H1 (cell line): Measurements from ENCODE around the gene CPXM2. TPM values are rescaled to one million over a fixed set of nuclear protein-coding genes. Genes with fewer than 3 reads are reported as not detected.

Experiments
- CTCF ChIA-PET: fragments of 300-600 bp; sonication (Branson Sonifier 250); formaldehyde crosslinking; loops from one replicate; lab custom pipeline; 2021; ENCODE audit not compliant: partially characterized antibody; lab: Charles Lee
- POLR2A ChIA-PET: fragments of 300-600 bp; sonication (Branson Sonifier 250); formaldehyde crosslinking; loops from one replicate; lab custom pipeline; 2021; ENCODE audit warnings: inconsistent platforms; ENCODE audit not compliant: partially characterized antibody; lab: Charles Lee
- DNase-seq, 2 experiments: peaks; one replicate each; pipeline versions ENCODE4 v3.0.0 to v3.0.0-alpha.2; 2010 to 2022; ENCODE audit warnings: low spot score in 2 of 2, low read depth in 1 of 2, mixed read lengths in 1 of 2
- FAIRE-seq: peaks from 2 replicates; lab custom pipeline; 2011; peaks lifted over from hg19 to GRCh38; lab: Jason Lieb, UNC
- H2AFZ ChIP-seq: 2 replicates; pipeline ENCODE4 v1.8.1; 2012; ENCODE audit warnings: low read length, inconsistent platforms
- H2AK5ac ChIP-seq: 2 replicates; pipeline ENCODE4 v1.6.1; 2013; ENCODE audit warnings: low read depth, low read length
- H2BK120ac ChIP-seq: replicated peaks from 2 replicates; pipeline ENCODE3; 2013; ENCODE audit warnings: low read depth, low read length, inconsistent platforms
- H2BK12ac ChIP-seq: 2 replicates; pipeline ENCODE4 v1.6.1; 2013; ENCODE audit warnings: low read depth, low read length
- H2BK15ac ChIP-seq: 2 replicates; pipeline ENCODE4 v1.6.1; 2013; ENCODE audit warnings: low read length
- H2BK20ac ChIP-seq: 2 replicates; pipeline ENCODE4 v1.6.1; 2013; ENCODE audit warnings: low read length
- H2BK5ac ChIP-seq: 2 replicates; pipeline ENCODE4 v1.6.1; 2013; ENCODE audit warnings: low read depth, low read length
- H3K14ac ChIP-seq: 2 replicates; pipeline ENCODE4 v1.6.1; 2013; ENCODE audit warnings: inconsistent platforms; ENCODE audit not compliant: insufficient read length
- H3K18ac ChIP-seq: 2 replicates; pipeline ENCODE4 v1.6.1; 2013; ENCODE audit warnings: low read length; ENCODE audit errors: extremely low read depth
- H3K23ac ChIP-seq: 2 replicates; pipeline ENCODE4 v1.6.1; 2013; ENCODE audit warnings: inconsistent platforms; ENCODE audit not compliant: insufficient read length
- H3K23me2 ChIP-seq: 2 replicates; pipeline ENCODE4 v1.6.1; 2013; ENCODE audit warnings: low read depth, low read length
- H3K27ac ChIP-seq: 2 replicates; pipeline ENCODE4 v1.6.1; 2011; ENCODE audit warnings: low read depth, low read length, inconsistent platforms
- H3K27me3 ChIP-seq, 4 experiments: replicated peaks in 1 of 4; 1 replicate in 1 of 4; 2 replicates in 3 of 4; pipeline versions ENCODE4 v1.6.1 to v1.8.1; 2011 to 2013; ENCODE audit warnings: low read length in 3 of 4, mild to moderate bottlenecking in 3 of 4, inconsistent platforms in 2 of 4, mixed read lengths in 2 of 4, moderate library complexity in 1 of 4; ENCODE audit not compliant: control insufficient read depth in 3 of 4, insufficient read depth in 3 of 4; ENCODE audit errors: extremely low read depth in 1 of 4
- H3K36me3 ChIP-seq, 4 experiments: 2 replicates each; pipeline versions ENCODE4 v1.6.1 to v1.8.1; 2011 to 2013; ENCODE audit warnings: mild to moderate bottlenecking in 4 of 4, low read length in 3 of 4, moderate library complexity in 2 of 4, control low read depth in 1 of 4, inconsistent platforms in 1 of 4; ENCODE audit not compliant: insufficient read depth in 4 of 4, control insufficient read depth in 2 of 4
- H3K4ac ChIP-seq: replicated peaks from 2 replicates; pipeline ENCODE3; 2013; ENCODE audit warnings: low read length, low read depth, mixed read lengths, inconsistent platforms; ENCODE audit not compliant: insufficient read length
- H3K4me1 ChIP-seq, 4 experiments: replicated peaks in 1 of 4; 1 replicate in 1 of 4; 2 replicates in 3 of 4; pipeline versions ENCODE4 v1.6.1 to v1.8.1; 2011 to 2013; ENCODE audit warnings: low read length in 3 of 4, inconsistent platforms in 2 of 4, mixed read lengths in 1 of 4; ENCODE audit not compliant: insufficient read depth in 4 of 4, control insufficient read depth in 3 of 4
- H3K4me2 ChIP-seq, 2 experiments: 2 replicates each; pipeline versions ENCODE4 v1.6.1 to v1.8.1; 2011 to 2013; ENCODE audit warnings: low read depth in 2 of 2, low read length in 2 of 2, control low read depth in 1 of 2, inconsistent platforms in 1 of 2, mild to moderate bottlenecking in 1 of 2; ENCODE audit not compliant: insufficient read depth in 1 of 2
- H3K4me3 ChIP-seq, 4 experiments: fragments of 200-600, 300-600 bp in 1 of 4; sonication (generic), shearing (Covaris generic), sonication (Bioruptor Twin) in 1 of 4; 2 replicates each; pipeline versions ENCODE4 v1.5.1 to v1.8.1; 2011 to 2016; ENCODE audit warnings: low read length in 4 of 4, low read depth in 3 of 4, control low read depth in 2 of 4, inconsistent platforms in 2 of 4, mild to moderate bottlenecking in 2 of 4, mixed read lengths in 1 of 4, moderate library complexity in 1 of 4; ENCODE audit not compliant: insufficient read depth in 2 of 4; ENCODE audit errors: extremely low read depth in 1 of 4
- H3K56ac ChIP-seq: replicated peaks from 2 replicates; pipeline ENCODE3; 2013; ENCODE audit warnings: low read depth, mild to moderate bottlenecking, mixed read lengths, low read length, inconsistent platforms; ENCODE audit not compliant: insufficient read length
- H3K79me1 ChIP-seq: 2 replicates; pipeline ENCODE4 v1.6.1; 2013; ENCODE audit warnings: low read depth, low read length, control low read depth
- H3K79me2 ChIP-seq, 2 experiments: 2 replicates each; pipeline versions ENCODE4 v1.6.1 to v1.8.1; 2012 to 2013; ENCODE audit warnings: low read length in 2 of 2, mild to moderate bottlenecking in 2 of 2, inconsistent platforms in 1 of 2; ENCODE audit not compliant: insufficient read depth in 2 of 2, control insufficient read depth in 1 of 2
- H3K9ac ChIP-seq, 4 experiments: replicated peaks in 1 of 4; 1 replicate in 1 of 4; 2 replicates in 3 of 4; pipeline versions ENCODE4 v1.6.1 to v1.8.1; 2011 to 2013; ENCODE audit warnings: low read depth in 3 of 4, low read length in 3 of 4, control low read depth in 2 of 4, mild to moderate bottlenecking in 2 of 4, moderate library complexity in 2 of 4, inconsistent platforms in 1 of 4; ENCODE audit errors: extremely low read depth in 1 of 4
- H3K9me3 ChIP-seq, 2 experiments: 2 replicates each; pipeline versions ENCODE4 v1.6.1 to v1.8.1; 2012 to 2013; ENCODE audit warnings: mild to moderate bottlenecking in 2 of 2, moderate library complexity in 2 of 2, control low read depth in 1 of 2, inconsistent platforms in 1 of 2, low read depth in 1 of 2, low read length in 1 of 2, mixed read lengths in 1 of 2; ENCODE audit not compliant: insufficient read depth in 2 of 2
- H4K20me1 ChIP-seq, 2 experiments: replicated peaks in 1 of 2; 2 replicates each; pipeline versions ENCODE3 to v1.8.1; 2011 to 2013; ENCODE audit warnings: inconsistent platforms in 2 of 2, low read length in 2 of 2, mild to moderate bottlenecking in 1 of 2; ENCODE audit not compliant: insufficient read depth in 2 of 2, control insufficient read depth in 1 of 2
- H4K5ac ChIP-seq: 2 replicates; pipeline ENCODE4 v1.6.1; 2013; ENCODE audit warnings: low read length, low read depth, mixed read lengths, inconsistent platforms; ENCODE audit not compliant: insufficient read length
- H4K8ac ChIP-seq: 2 replicates; pipeline ENCODE4 v1.8.0; 2013; ENCODE audit warnings: mild to moderate bottlenecking, moderate library complexity, low read length, inconsistent platforms; ENCODE audit not compliant: insufficient read depth; ENCODE audit errors: extremely low read depth
- H4K91ac ChIP-seq: replicated peaks from 2 replicates; pipeline ENCODE3; 2013; ENCODE audit warnings: low read length, mixed read lengths, inconsistent platforms; ENCODE audit not compliant: insufficient read length
- ATF3 ChIP-seq: IDR thresholded peaks from 2 replicates; pipeline ENCODE4 v1.6.1; 2011; ENCODE audit warnings: low read depth, mild to moderate bottlenecking, low read length; ENCODE audit not compliant: insufficient read depth
- BCL11A ChIP-seq, 2 experiments: IDR thresholded peaks; one replicate each; pipeline ENCODE4 v1.6.1; 2011; ENCODE audit warnings: low read depth in 2 of 2, low read length in 2 of 2, mild to moderate bottlenecking in 2 of 2
- CREB1 ChIP-seq: IDR thresholded peaks from 2 replicates; pipeline ENCODE4 v1.6.1; 2012; ENCODE audit warnings: inconsistent platforms
- FOSL1 ChIP-seq: IDR thresholded peaks from 2 replicates; pipeline ENCODE4 v1.6.1; 2011; ENCODE audit warnings: mild to moderate bottlenecking, low read depth, low read length, moderate library complexity; ENCODE audit not compliant: insufficient read depth
- GABPA ChIP-seq: IDR thresholded peaks from 2 replicates; pipeline ENCODE4 v1.6.1; 2011; ENCODE audit warnings: mild to moderate bottlenecking, low read length, moderate library complexity, borderline replicate concordance; ENCODE audit not compliant: insufficient read depth
- KDM5A ChIP-seq: fragments of 200-600 bp; IDR thresholded peaks from 2 replicates; pipeline ENCODE4 v1.7.1; 2012; ENCODE audit warnings: mild to moderate bottlenecking, low read length, inconsistent platforms, mixed read lengths
- MAX ChIP-seq: IDR thresholded peaks from 2 replicates; pipeline ENCODE4 v1.6.1; 2012; ENCODE audit warnings: inconsistent platforms
- RFX5 ChIP-seq: IDR thresholded peaks from 2 replicates; pipeline ENCODE4 v1.6.1; 2011; ENCODE audit warnings: low read depth, low read length, improper control_type of control experiment, borderline replicate concordance
- RXRA ChIP-seq: IDR thresholded peaks from 2 replicates; pipeline ENCODE4 v1.6.1; 2011; ENCODE audit warnings: low read depth, mild to moderate bottlenecking, low read length, moderate library complexity; ENCODE audit not compliant: insufficient read depth
- SIRT6 ChIP-seq: IDR thresholded peaks from one replicate; pipeline ENCODE4 v1.7.1; 2012; ENCODE audit warnings: low read length, inconsistent platforms
- SP1 ChIP-seq: IDR thresholded peaks from 2 replicates; pipeline ENCODE4 v1.6.1; 2011; ENCODE audit warnings: low read depth, low read length
- TBP ChIP-seq: IDR thresholded peaks from 2 replicates; pipeline ENCODE4 v1.6.1; 2011; ENCODE audit warnings: low read depth, low read length, improper control_type of control experiment
- USF2 ChIP-seq: IDR thresholded peaks from 2 replicates; pipeline ENCODE4 v1.6.1; 2011; ENCODE audit warnings: low read length, improper control_type of control experiment
- WGBS, 2 experiments: shearing (Covaris generic) in 1 of 2; methylation state at CpG; one replicate each; pipeline versions ENCODE4 v1.1.6 to v1.1.7; 2013 to 2015; ENCODE audit warnings: low lambda C conversion rate in 2 of 2, mixed read lengths in 2 of 2, inconsistent platforms in 1 of 2, low coverage in 1 of 2, missing lambda C conversion rate in 1 of 2; ENCODE audit not compliant: insufficient replicate concordance in 2 of 2, insufficient coverage in 1 of 2, insufficient read length in 1 of 2; ENCODE audit errors: extremely low coverage in 1 of 2, missing lambda C conversion rate in 1 of 2; 5-methylcytosine and 5-hydroxymethylcytosine counted together
- polyA plus RNA-seq, 7 experiments: library from polyadenylated mRNA; depleted of rRNA in 3 of 7; stranded (reverse) in 5 of 7; unstranded in 2 of 7; fragments of >200 nt in 5 of 7; fragments of 200-250 nt in 2 of 7; gene quantifications; 1 replicate in 5 of 7; 2 replicates in 1 of 7; 4 replicates in 1 of 7; pipeline versions ENCODE4 v1.2.1 to v1.2.3, GENCODE V29; 2011 to 2013; ENCODE audit warnings: missing spikeins in 2 of 7, mixed read lengths in 2 of 7
- total RNA-seq: library from RNA; stranded (reverse); fragmentation: NEBNext Ultra II Directional; extraction: Animal tissue kit (Norgen Biotek cat#: 25700); gene quantifications from 2 replicates; pipeline ENCODE4 v1.2.1, GENCODE V29; 2021

Gene CPXM2
- total and polyA plus RNA-seq, 2 of the 8 experiments (the other 6 are each of a cell fraction or from before 2014, with no cell fraction given), result 2.4 to 2.9 TPM

DNA sequence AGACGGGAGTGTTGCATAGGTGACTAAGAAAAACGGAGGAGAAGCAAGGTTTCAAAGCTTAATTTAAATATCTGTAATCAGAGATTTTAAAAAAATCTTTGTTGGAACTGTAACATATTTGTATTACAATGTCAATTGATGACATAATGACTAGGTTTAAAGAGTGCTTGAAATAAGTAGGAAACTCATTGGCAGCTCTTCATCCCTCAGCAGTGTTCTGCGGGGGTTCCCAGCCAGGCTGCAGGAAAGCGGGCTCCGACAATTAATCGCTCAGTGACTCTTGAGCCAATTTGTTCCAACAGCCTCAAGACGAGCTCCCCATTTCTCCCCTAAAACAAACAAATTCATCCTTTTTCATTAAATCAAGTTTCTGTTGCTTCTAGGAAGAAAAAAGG lies 22.6 kb downstream of the CPXM2 start:
- peak in 1 of 2 experiments; percentile 13 for DNase-seq
- Histone ChIP-seq H3K27ac (no peak overlapping the region), H2AFZ (no peak overlapping the region), H2BK15ac (no peak overlapping the region), H3K4me3 (no peak overlapping the region), H2BK12ac (no peak overlapping the region), H3K79me2 (no peaks in the 10 kb centered on the region), H2BK20ac (no peak overlapping the region), H3K9me3 (no peaks in the 10 kb centered on the region), H3K4ac (no peak overlapping the region), H3K9ac (no peak overlapping the region), H4K91ac (no peak overlapping the region), H4K8ac (no peak overlapping the region), H3K18ac (no peak overlapping the region), H3K79me1 (no peaks in the 10 kb centered on the region), H4K5ac (no peak overlapping the region), H3K23me2 (no peaks in the 10 kb centered on the region), H3K4me2 (no peak overlapping the region), H2AK5ac (no peak overlapping the region), H3K56ac (no peak overlapping the region), H3K14ac (no peak overlapping the region), H2BK120ac (no peak overlapping the region), H3K23ac (no peak overlapping the region), H3K4me1 (peaks cover 0 to 5% (median 2%) of the 10 kb centered on the region in 4 experiments; a peak in 5 of 7 replicates), H2BK5ac (no peak overlapping the region), H3K27me3 (no peaks in the 10 kb centered on the region), H4K20me1 (no peaks in the 10 kb centered on the region), H3K36me3 (no peaks in the 10 kb centered on the region)
- ChIA-PET POLR2A (no interaction called here), CTCF (interaction anchor here (0.9 to 1.6 kb wide), 6 partner anchors 20 to 205 kb away, joined by 3 to 5 read pairs (median 4); no protein-coding TSS in a partner anchor)
- FAIRE-seq, result no peak
- 82% methylated on average over 7 of the region's 7 CpGs; no CpG with 5 or more reads in 1 of the 2 experiments for WGBS, 2 experiments
- no peak for TF ChIP-seq CREB1
- no peak for TF ChIP-seq TBP
- TF ChIP-seq RFX5, result no peak
- TF ChIP-seq FOSL1, result no peak
- no peak for TF ChIP-seq SIRT6
- no peak for TF ChIP-seq BCL11A (IDR thresholded peaks at IDR 0.05; ENCODE audit: low read depth in 2 of 2, low read length in 2 of 2)
- TF ChIP-seq ATF3, result no peak
- TF ChIP-seq USF2, result no peak
- no peak for TF ChIP-seq GABPA
- no peak for TF ChIP-seq KDM5A
- no peak for TF ChIP-seq RXRA
- no peak for TF ChIP-seq MAX
- no peak for TF ChIP-seq SP1
